H1 (cell line): Measurements from ENCODE around the gene DGUOK. TPM values are rescaled to one million over a fixed set of nuclear protein-coding genes. Genes with fewer than 3 reads are reported as not detected.
A peak's percentile ranks its signal among the peaks of the same experiment; 100 is the strongest.

ENCODE experiments used
- CTCF ChIA-PET: fragments of 300-600 bp; sonication (Branson Sonifier 250); formaldehyde crosslinking; loops from one replicate; lab custom pipeline; 2021; ENCODE audit not compliant: partially characterized antibody; lab: Charles Lee
- POLR2A ChIA-PET: fragments of 300-600 bp; sonication (Branson Sonifier 250); formaldehyde crosslinking; loops from one replicate; lab custom pipeline; 2021; ENCODE audit warnings: inconsistent platforms; ENCODE audit not compliant: partially characterized antibody; lab: Charles Lee
- DNase-seq, 2 experiments: peaks; one replicate each; pipeline versions ENCODE4 v3.0.0 to v3.0.0-alpha.2; 2010 to 2022; ENCODE audit warnings: low spot score in 2 of 2, low read depth in 1 of 2, mixed read lengths in 1 of 2
- FAIRE-seq: peaks from 2 replicates; lab custom pipeline; 2011; peaks lifted over from hg19 to GRCh38; lab: Jason Lieb, UNC
- H2AFZ ChIP-seq: 2 replicates; pipeline ENCODE4 v1.8.1; 2012; ENCODE audit warnings: low read length, inconsistent platforms
- H2AK5ac ChIP-seq: 2 replicates; pipeline ENCODE4 v1.6.1; 2013; ENCODE audit warnings: low read depth, low read length
- H2BK120ac ChIP-seq: replicated peaks from 2 replicates; pipeline ENCODE3; 2013; ENCODE audit warnings: low read depth, low read length, inconsistent platforms
- H2BK12ac ChIP-seq: 2 replicates; pipeline ENCODE4 v1.6.1; 2013; ENCODE audit warnings: low read depth, low read length
- H2BK15ac ChIP-seq: 2 replicates; pipeline ENCODE4 v1.6.1; 2013; ENCODE audit warnings: low read length
- H2BK20ac ChIP-seq: 2 replicates; pipeline ENCODE4 v1.6.1; 2013; ENCODE audit warnings: low read length
- H2BK5ac ChIP-seq: 2 replicates; pipeline ENCODE4 v1.6.1; 2013; ENCODE audit warnings: low read depth, low read length
- H3K14ac ChIP-seq: 2 replicates; pipeline ENCODE4 v1.6.1; 2013; ENCODE audit warnings: inconsistent platforms; ENCODE audit not compliant: insufficient read length
- H3K18ac ChIP-seq: 2 replicates; pipeline ENCODE4 v1.6.1; 2013; ENCODE audit warnings: low read length; ENCODE audit errors: extremely low read depth
- H3K23ac ChIP-seq: 2 replicates; pipeline ENCODE4 v1.6.1; 2013; ENCODE audit warnings: inconsistent platforms; ENCODE audit not compliant: insufficient read length
- H3K23me2 ChIP-seq: 2 replicates; pipeline ENCODE4 v1.6.1; 2013; ENCODE audit warnings: low read depth, low read length
- H3K27ac ChIP-seq: 2 replicates; pipeline ENCODE4 v1.6.1; 2011; ENCODE audit warnings: low read depth, low read length, inconsistent platforms
- H3K27me3 ChIP-seq, 4 experiments: replicated peaks in 1 of 4; 1 replicate in 1 of 4; 2 replicates in 3 of 4; pipeline versions ENCODE4 v1.6.1 to v1.8.1; 2011 to 2013; ENCODE audit warnings: low read length in 3 of 4, mild to moderate bottlenecking in 3 of 4, inconsistent platforms in 2 of 4, mixed read lengths in 2 of 4, moderate library complexity in 1 of 4; ENCODE audit not compliant: control insufficient read depth in 3 of 4, insufficient read depth in 3 of 4; ENCODE audit errors: extremely low read depth in 1 of 4
- H3K36me3 ChIP-seq, 4 experiments: 2 replicates each; pipeline versions ENCODE4 v1.6.1 to v1.8.1; 2011 to 2013; ENCODE audit warnings: mild to moderate bottlenecking in 4 of 4, low read length in 3 of 4, moderate library complexity in 2 of 4, control low read depth in 1 of 4, inconsistent platforms in 1 of 4; ENCODE audit not compliant: insufficient read depth in 4 of 4, control insufficient read depth in 2 of 4
- H3K4ac ChIP-seq: replicated peaks from 2 replicates; pipeline ENCODE3; 2013; ENCODE audit warnings: low read length, low read depth, mixed read lengths, inconsistent platforms; ENCODE audit not compliant: insufficient read length
- H3K4me1 ChIP-seq, 4 experiments: replicated peaks in 1 of 4; 1 replicate in 1 of 4; 2 replicates in 3 of 4; pipeline versions ENCODE4 v1.6.1 to v1.8.1; 2011 to 2013; ENCODE audit warnings: low read length in 3 of 4, inconsistent platforms in 2 of 4, mixed read lengths in 1 of 4; ENCODE audit not compliant: insufficient read depth in 4 of 4, control insufficient read depth in 3 of 4
- H3K4me2 ChIP-seq, 2 experiments: 2 replicates each; pipeline versions ENCODE4 v1.6.1 to v1.8.1; 2011 to 2013; ENCODE audit warnings: low read depth in 2 of 2, low read length in 2 of 2, control low read depth in 1 of 2, inconsistent platforms in 1 of 2, mild to moderate bottlenecking in 1 of 2; ENCODE audit not compliant: insufficient read depth in 1 of 2
- H3K4me3 ChIP-seq, 4 experiments: fragments of 200-600, 300-600 bp in 1 of 4; sonication (generic), shearing (Covaris generic), sonication (Bioruptor Twin) in 1 of 4; 2 replicates each; pipeline versions ENCODE4 v1.5.1 to v1.8.1; 2011 to 2016; ENCODE audit warnings: low read length in 4 of 4, low read depth in 3 of 4, control low read depth in 2 of 4, inconsistent platforms in 2 of 4, mild to moderate bottlenecking in 2 of 4, mixed read lengths in 1 of 4, moderate library complexity in 1 of 4; ENCODE audit not compliant: insufficient read depth in 2 of 4; ENCODE audit errors: extremely low read depth in 1 of 4
- H3K56ac ChIP-seq: replicated peaks from 2 replicates; pipeline ENCODE3; 2013; ENCODE audit warnings: low read depth, mild to moderate bottlenecking, mixed read lengths, low read length, inconsistent platforms; ENCODE audit not compliant: insufficient read length
- H3K79me1 ChIP-seq: 2 replicates; pipeline ENCODE4 v1.6.1; 2013; ENCODE audit warnings: low read depth, low read length, control low read depth
- H3K79me2 ChIP-seq, 2 experiments: 2 replicates each; pipeline versions ENCODE4 v1.6.1 to v1.8.1; 2012 to 2013; ENCODE audit warnings: low read length in 2 of 2, mild to moderate bottlenecking in 2 of 2, inconsistent platforms in 1 of 2; ENCODE audit not compliant: insufficient read depth in 2 of 2, control insufficient read depth in 1 of 2
- H3K9ac ChIP-seq, 4 experiments: replicated peaks in 1 of 4; 1 replicate in 1 of 4; 2 replicates in 3 of 4; pipeline versions ENCODE4 v1.6.1 to v1.8.1; 2011 to 2013; ENCODE audit warnings: low read depth in 3 of 4, low read length in 3 of 4, control low read depth in 2 of 4, mild to moderate bottlenecking in 2 of 4, moderate library complexity in 2 of 4, inconsistent platforms in 1 of 4; ENCODE audit errors: extremely low read depth in 1 of 4
- H3K9me3 ChIP-seq, 2 experiments: 2 replicates each; pipeline versions ENCODE4 v1.6.1 to v1.8.1; 2012 to 2013; ENCODE audit warnings: mild to moderate bottlenecking in 2 of 2, moderate library complexity in 2 of 2, control low read depth in 1 of 2, inconsistent platforms in 1 of 2, low read depth in 1 of 2, low read length in 1 of 2, mixed read lengths in 1 of 2; ENCODE audit not compliant: insufficient read depth in 2 of 2
- H4K20me1 ChIP-seq, 2 experiments: replicated peaks in 1 of 2; 2 replicates each; pipeline versions ENCODE3 to v1.8.1; 2011 to 2013; ENCODE audit warnings: inconsistent platforms in 2 of 2, low read length in 2 of 2, mild to moderate bottlenecking in 1 of 2; ENCODE audit not compliant: insufficient read depth in 2 of 2, control insufficient read depth in 1 of 2
- H4K5ac ChIP-seq: 2 replicates; pipeline ENCODE4 v1.6.1; 2013; ENCODE audit warnings: low read length, low read depth, mixed read lengths, inconsistent platforms; ENCODE audit not compliant: insufficient read length
- H4K8ac ChIP-seq: 2 replicates; pipeline ENCODE4 v1.8.0; 2013; ENCODE audit warnings: mild to moderate bottlenecking, moderate library complexity, low read length, inconsistent platforms; ENCODE audit not compliant: insufficient read depth; ENCODE audit errors: extremely low read depth
- H4K91ac ChIP-seq: replicated peaks from 2 replicates; pipeline ENCODE3; 2013; ENCODE audit warnings: low read length, mixed read lengths, inconsistent platforms; ENCODE audit not compliant: insufficient read length
- BACH1 ChIP-seq: IDR thresholded peaks from 2 replicates; pipeline ENCODE4 v1.6.1; 2012; ENCODE audit warnings: low read length, improper control_type of control experiment
- BRCA1 ChIP-seq: IDR thresholded peaks from 2 replicates; pipeline ENCODE4 v1.6.1; 2012; ENCODE audit warnings: low read depth, low read length, improper control_type of control experiment
- CBX5 ChIP-seq: fragments of 300-800, 300-1000 bp; sonication (generic); IDR thresholded peaks from 2 replicates; pipeline ENCODE4 v1.7.1; 2016; ENCODE audit warnings: antibody characterized with exemption, low read length, low read depth
- CEBPB ChIP-seq: IDR thresholded peaks from 2 replicates; pipeline ENCODE4 v1.6.1; 2012; ENCODE audit warnings: low read depth, low read length
- CREB1 ChIP-seq: IDR thresholded peaks from 2 replicates; pipeline ENCODE4 v1.6.1; 2012; ENCODE audit warnings: inconsistent platforms
- EGR1 ChIP-seq: IDR thresholded peaks from 2 replicates; pipeline ENCODE4 v1.6.1; 2011; ENCODE audit warnings: low read depth, low read length, borderline replicate concordance
- EZH2 ChIP-seq: fragments of 200-600 bp; sonication (generic); IDR thresholded peaks from 2 replicates; pipeline ENCODE4 v1.7.1; 2012; ENCODE audit warnings: low read depth, mild to moderate bottlenecking, moderate library complexity, low read length, inconsistent platforms; ENCODE audit not compliant: severe bottlenecking
- GABPA ChIP-seq: IDR thresholded peaks from 2 replicates; pipeline ENCODE4 v1.6.1; 2011; ENCODE audit warnings: mild to moderate bottlenecking, low read length, moderate library complexity, borderline replicate concordance; ENCODE audit not compliant: insufficient read depth
- MAX ChIP-seq: IDR thresholded peaks from 2 replicates; pipeline ENCODE4 v1.6.1; 2012; ENCODE audit warnings: inconsistent platforms
- NRF1 ChIP-seq: IDR thresholded peaks from 2 replicates; pipeline ENCODE4 v1.6.1; 2011; ENCODE audit warnings: mild to moderate bottlenecking, low read depth, low read length, improper control_type of control experiment
- POU5F1 ChIP-seq: IDR thresholded peaks from 2 replicates; pipeline ENCODE4 v1.6.1; 2011; ENCODE audit warnings: low read depth, mild to moderate bottlenecking, low read length, moderate library complexity
- RBBP5 ChIP-seq: IDR thresholded peaks from 2 replicates; pipeline ENCODE4 v1.7.1; 2012; ENCODE audit warnings: low read depth, mild to moderate bottlenecking, inconsistent platforms, low read length, moderate library complexity, borderline replicate concordance
- SIRT6 ChIP-seq: IDR thresholded peaks from one replicate; pipeline ENCODE4 v1.7.1; 2012; ENCODE audit warnings: low read length, inconsistent platforms
- SRF ChIP-seq: IDR thresholded peaks from 2 replicates; pipeline ENCODE4 v1.6.1; 2011; ENCODE audit warnings: mild to moderate bottlenecking, low read depth, low read length, moderate library complexity
- ZNF274 ChIP-seq: IDR thresholded peaks from 2 replicates; pipeline ENCODE4 v1.7.0; 2012; ENCODE audit warnings: low read length, borderline replicate concordance; ENCODE audit errors: extremely low read depth
- WGBS, 2 experiments: shearing (Covaris generic) in 1 of 2; methylation state at CpG; one replicate each; pipeline versions ENCODE4 v1.1.6 to v1.1.7; 2013 to 2015; ENCODE audit warnings: low lambda C conversion rate in 2 of 2, mixed read lengths in 2 of 2, inconsistent platforms in 1 of 2, low coverage in 1 of 2, missing lambda C conversion rate in 1 of 2; ENCODE audit not compliant: insufficient replicate concordance in 2 of 2, insufficient coverage in 1 of 2, insufficient read length in 1 of 2; ENCODE audit errors: extremely low coverage in 1 of 2, missing lambda C conversion rate in 1 of 2; 5-methylcytosine and 5-hydroxymethylcytosine counted together
- polyA plus RNA-seq, 7 experiments: library from polyadenylated mRNA; depleted of rRNA in 3 of 7; stranded (reverse) in 5 of 7; unstranded in 2 of 7; fragments of >200 nt in 5 of 7; fragments of 200-250 nt in 2 of 7; gene quantifications; 1 replicate in 5 of 7; 2 replicates in 1 of 7; 4 replicates in 1 of 7; pipeline versions ENCODE4 v1.2.1 to v1.2.3, GENCODE V29; 2011 to 2013; ENCODE audit warnings: missing spikeins in 2 of 7, mixed read lengths in 2 of 7
- total RNA-seq: library from RNA; stranded (reverse); fragmentation: NEBNext Ultra II Directional; extraction: Animal tissue kit (Norgen Biotek cat#: 25700); gene quantifications from 2 replicates; pipeline ENCODE4 v1.2.1, GENCODE V29; 2021

DGUOK gene
- total and polyA plus RNA-seq, 2 of the 8 experiments (the other 6 are each of a cell fraction or from before 2014, with no cell fraction given) = 110 to 168 TPM

GRCh38 chr2:73921581-73921980 is 5.1 kb upstream of the DGUOK start:
- Histone ChIP-seq H4K5ac (no peak overlapping the region), H3K4me1 (peaks cover 4 to 11% (median 6%) of the 10 kb centered on the region in 4 experiments; a peak in 6 of 7 replicates)
- 85% methylated on average over 9 of the region's 9 CpGs; no CpG with 5 or more reads in 1 of the 2 experiments for WGBS, 2 experiments
- no peak for TF ChIP-seq EZH2
- TF ChIP-seq POU5F1 = no peak
- no peak for TF ChIP-seq ZNF274
- TF ChIP-seq BRCA1 = no peak
- no peak for TF ChIP-seq MAX
- no peak for TF ChIP-seq RBBP5
- no peak for TF ChIP-seq BACH1
- no peak for TF ChIP-seq CREB1
- TF ChIP-seq CEBPB = no peak
- TF ChIP-seq NRF1 = no peak
- no peak for TF ChIP-seq EGR1
- no peak for TF ChIP-seq SRF
- TF ChIP-seq GABPA = no peak
- TF ChIP-seq SIRT6 = no peak
- no peak for TF ChIP-seq CBX5

More at GRCh38 chr2:73921581-73921980, 5.1 kb upstream of the DGUOK start:
- Histone ChIP-seq H3K9me3 (no peaks in the 10 kb centered on the region), H4K8ac (peak overlapping the region; percentile 52; the same call in 1 of the 2 replicates), H3K18ac (no peak overlapping the region; the same call in 1 of the 2 replicates), H2BK20ac (no peak overlapping the region), H2BK120ac (no peak overlapping the region), H2AK5ac (no peak overlapping the region), H3K27ac (no peak overlapping the region), H4K20me1 (no peaks in the 10 kb centered on the region), H3K36me3 (no peaks in the 10 kb centered on the region), H3K27me3 (no peaks in the 10 kb centered on the region), H3K9ac (no peak overlapping the region), H2AFZ (peak overlapping the region; percentile 47; the same call in 1 of the 2 replicates), H3K23ac (no peak overlapping the region), H3K79me1 (no peaks in the 10 kb centered on the region), H2BK15ac (peak overlapping the region; percentile 46; the same call in 1 of the 2 replicates), H3K4me3 (no peak overlapping the region), H3K14ac (no peak overlapping the region), H3K23me2 (no peaks in the 10 kb centered on the region), H3K4ac (no peak overlapping the region), H3K56ac (no peak overlapping the region), H4K91ac (no peak overlapping the region), H2BK12ac (no peak overlapping the region), H3K4me2 (0 out of 4 replicates have a peak overlapping the region, but pooled peaks have one; percentile 29 to 32), H2BK5ac (no peak overlapping the region), H3K79me2 (no peaks in the 10 kb centered on the region)
- POLR2A ChIA-PET = interaction anchor here (0.9 to 1.5 kb wide), 8 partner anchors 9 to 277 kb away, joined by 3 to 8 read pairs (median 3); partner anchors contain the start of gene MTHFD2
- FAIRE-seq (no peak), DNase-seq (no peak)
- CTCF ChIA-PET = interaction anchor here (0.7 to 4.0 kb wide), 21 partner anchors 9 to 233 kb away, joined by 3 to 24 read pairs (median 4); partner anchors contain the start of gene STAMBP
